Bronchus fibroblast of lung (primary cell): Measurements from ENCODE around the gene PCDHB1. TPM values are rescaled to one million over a fixed set of nuclear protein-coding genes. Genes with fewer than 3 reads are reported as not detected.

Source experiments
- total RNA-seq: library from RNA; depleted of rRNA; stranded (reverse); fragments of >200 nt; gene quantifications from 2 replicates; pipeline ENCODE4 v1.2.3, GENCODE V29; 2015

PCDHB1 gene, protein sequence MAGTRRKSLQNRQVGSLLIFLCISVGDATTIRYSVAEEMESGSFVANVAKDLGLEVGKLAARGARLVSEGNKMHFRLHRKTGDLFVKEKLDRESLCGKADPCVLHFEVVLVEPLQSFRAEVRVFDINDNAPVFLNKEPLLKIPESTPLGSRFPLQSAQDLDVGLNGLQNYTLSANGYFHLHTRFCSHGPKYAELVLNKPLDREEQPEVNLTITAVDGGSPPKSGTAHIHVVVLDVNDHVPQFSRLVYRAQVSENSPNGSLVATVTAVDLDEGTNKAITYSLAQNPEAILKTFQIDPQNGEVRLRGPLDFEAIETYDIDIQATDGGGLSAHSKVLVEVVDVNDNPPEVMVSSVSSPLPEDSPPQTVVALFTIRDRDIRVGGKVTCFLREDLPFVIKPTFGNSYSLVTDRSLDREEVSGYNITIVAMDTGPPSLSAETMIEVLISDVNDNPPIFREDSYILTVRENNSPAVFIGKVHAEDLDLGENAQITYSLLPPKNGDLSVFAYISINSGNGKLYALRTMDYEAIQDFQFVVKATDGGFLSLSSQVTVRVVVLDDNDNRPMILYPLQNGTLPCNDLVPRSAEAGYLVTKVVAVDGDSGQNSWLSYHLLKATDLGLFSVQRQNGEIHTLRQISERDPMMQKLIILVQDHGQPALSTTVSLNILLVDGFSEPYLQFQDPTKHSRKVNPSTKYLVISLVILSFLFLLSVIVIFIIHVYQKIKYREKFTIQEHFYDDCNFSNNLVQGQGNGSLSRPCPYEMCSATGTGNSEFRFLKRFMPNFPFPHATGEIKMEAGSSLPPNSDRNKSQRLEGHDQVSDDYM
- not detected in 2 replicates for total RNA-seq

DNA sequence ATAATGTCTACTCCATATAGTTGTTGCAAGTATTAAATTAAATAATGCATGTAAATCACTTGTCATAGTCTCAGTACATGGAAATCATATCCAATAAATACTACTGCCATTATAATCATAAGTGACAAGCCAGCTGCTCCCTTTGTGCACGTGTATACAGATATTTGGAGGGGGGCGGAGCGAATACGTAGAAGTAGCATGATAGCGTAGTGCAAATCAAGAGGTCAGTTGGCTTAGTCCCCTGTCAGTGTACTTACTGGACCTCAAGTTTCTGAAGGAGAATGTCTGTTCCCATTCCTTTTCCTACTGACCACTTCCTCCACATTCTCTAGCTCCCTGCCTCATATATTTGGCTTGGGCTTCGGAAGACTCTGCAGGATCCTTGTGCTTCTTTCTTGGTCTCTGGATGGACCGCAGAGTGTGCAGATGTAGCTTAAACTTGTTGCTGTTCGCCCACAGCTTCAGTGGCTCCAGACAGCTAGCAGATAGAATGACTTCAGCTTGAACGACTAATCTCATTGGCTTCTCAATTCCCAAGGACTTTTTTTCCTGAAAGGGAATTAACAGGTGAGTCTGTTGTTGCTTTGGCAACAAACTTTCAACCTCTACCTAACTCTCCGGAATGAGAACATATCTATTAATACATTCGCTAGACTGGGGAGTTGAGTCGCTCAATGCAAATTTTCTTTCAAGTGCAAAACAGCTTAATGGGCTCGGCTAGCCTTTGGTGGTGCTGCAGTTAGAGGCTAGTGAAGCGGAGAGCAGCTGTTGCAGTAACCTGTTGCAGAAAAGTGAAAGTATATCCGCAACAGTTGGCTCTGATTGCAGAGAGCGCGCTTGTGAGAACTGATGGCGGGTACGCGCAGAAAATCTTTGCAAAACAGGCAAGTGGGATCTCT is at the start of gene PCDHB1:
PCDHB1 (plus strand) TSS at position 753 of the 899 bp plus-strand sequence; CDS start at position 850, 97 bp downstream.

DNA sequence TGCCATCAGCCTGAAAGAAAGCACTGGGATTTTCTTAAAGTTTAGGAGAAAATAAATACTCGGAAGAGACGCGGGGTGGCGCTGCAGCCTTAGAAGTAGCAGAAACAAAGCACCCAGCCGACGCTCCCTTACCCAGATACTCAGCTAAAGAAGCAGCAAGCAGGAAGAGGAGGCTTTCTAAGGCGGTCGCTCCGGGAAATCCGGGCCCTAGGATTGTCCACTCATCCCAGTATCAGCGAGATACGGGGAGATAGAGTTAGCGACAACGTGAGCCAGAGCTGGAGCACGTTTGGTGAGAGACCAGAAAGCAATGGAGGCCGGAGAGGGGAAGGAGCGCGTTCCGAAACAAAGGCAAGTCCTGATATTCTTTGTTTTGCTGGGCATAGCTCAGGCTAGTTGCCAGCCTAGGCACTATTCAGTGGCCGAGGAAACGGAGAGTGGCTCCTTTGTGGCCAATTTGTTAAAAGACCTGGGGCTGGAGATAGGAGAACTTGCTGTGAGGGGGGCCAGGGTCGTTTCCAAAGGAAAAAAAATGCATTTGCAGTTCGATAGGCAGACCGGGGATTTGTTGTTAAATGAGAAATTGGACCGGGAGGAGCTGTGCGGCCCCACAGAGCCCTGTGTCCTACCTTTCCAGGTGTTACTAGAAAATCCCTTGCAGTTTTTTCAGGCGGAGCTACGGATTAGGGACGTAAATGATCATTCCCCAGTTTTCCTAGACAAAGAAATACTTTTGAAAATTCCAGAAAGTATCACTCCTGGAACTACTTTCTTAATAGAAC is 43.5 kb downstream of the PCDHB1 start, which contains the start of gene PCDHB2:
PCDHB2 (plus strand) TSS at position 135 of the 782 bp plus-strand sequence; CDS start at position 311, 176 bp downstream.

DNA sequence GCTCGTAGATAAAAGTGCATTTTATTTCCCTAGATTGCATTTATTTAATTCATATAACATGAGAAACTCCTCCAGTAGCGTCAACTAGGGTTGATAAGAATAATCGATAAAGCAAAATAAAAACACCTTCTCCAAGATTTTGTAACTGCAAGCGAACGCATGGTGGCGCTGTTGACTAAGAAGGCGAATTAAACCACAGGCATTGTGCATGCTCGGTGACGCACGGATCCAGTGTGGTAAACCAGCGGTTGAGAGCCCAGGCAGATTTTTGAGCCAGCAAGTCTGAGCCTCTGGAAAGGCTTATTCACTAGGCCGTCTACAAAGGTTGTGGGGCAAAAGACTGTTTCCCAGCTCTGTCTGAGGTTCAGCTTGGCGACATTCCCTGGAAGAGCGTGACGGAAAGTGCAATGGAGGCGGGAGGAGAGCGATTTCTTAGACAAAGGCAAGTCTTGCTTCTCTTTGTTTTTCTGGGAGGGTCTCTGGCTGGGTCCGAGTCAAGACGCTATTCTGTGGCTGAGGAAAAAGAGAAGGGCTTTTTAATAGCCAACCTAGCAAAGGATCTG is 49.1 kb downstream of the PCDHB1 start, which contains the start of gene PCDHB3:
PCDHB3 (plus strand) TSS at position 231 of the 563 bp plus-strand sequence; CDS start at position 408, 177 bp downstream.

Other genes starting within 250 kb of the PCDHB1 start
- under 0.01 TPM in 2 replicates for gene PCDHA4, start 244.3 kb upstream of the PCDHB1 start, total RNA-seq
- gene PCDHA5, start 229.8 kb upstream of the PCDHB1 start, total RNA-seq = not detected in 2 replicates
- 0.15 TPM in 1 of 2 replicates, not detected in the other for gene PCDHA6, start 223.4 kb upstream of the PCDHB1 start, total RNA-seq
- 0.15 TPM in 1 of 2 replicates, not detected in the other for gene PCDHA7, start 217.1 kb upstream of the PCDHB1 start, total RNA-seq
- gene PCDHA8, start 210.2 kb upstream of the PCDHB1 start, total RNA-seq = not detected in 2 replicates
- gene PCDHA9, start 203.0 kb upstream of the PCDHB1 start, total RNA-seq = not detected in 2 replicates
- gene PCDHA10, start 195.5 kb upstream of the PCDHB1 start, total RNA-seq = not detected in 2 replicates
- not detected in 2 replicates for gene PCDHA11, start 182.4 kb upstream of the PCDHB1 start, total RNA-seq
- gene PCDHA12, start 176.1 kb upstream of the PCDHB1 start, total RNA-seq = not detected in 2 replicates
- not detected in 2 replicates for gene PCDHA13, start 169.2 kb upstream of the PCDHB1 start, total RNA-seq
- gene PCDHAC1, start 125.1 kb upstream of the PCDHB1 start, total RNA-seq = not detected in 2 replicates
- gene PCDHAC2, start 84.9 kb upstream of the PCDHB1 start, total RNA-seq = not detected in 2 replicates
- 0.34 and 0.45 TPM in 2 replicates for gene PCDHB2, start 43.2 kb downstream of the PCDHB1 start, total RNA-seq
- 0.15 and 0.17 TPM in 2 replicates for gene PCDHB3, start 49.1 kb downstream of the PCDHB1 start, total RNA-seq
- not detected in 2 replicates for gene PCDHB4, start 70.4 kb downstream of the PCDHB1 start, total RNA-seq
- 0.84 and 0.89 TPM in 2 replicates for gene PCDHB5, start 83.8 kb downstream of the PCDHB1 start, total RNA-seq
- not detected in 2 replicates for gene PCDHB6, start 98.7 kb downstream of the PCDHB1 start, total RNA-seq
- 0.15 and 0.17 TPM in 2 replicates for gene PCDHB7, start 121.3 kb downstream of the PCDHB1 start, total RNA-seq
- gene PCDHB8, start 126.4 kb downstream of the PCDHB1 start, total RNA-seq = not detected in 2 replicates
- under 0.01 TPM in 1 of 2 replicates, not detected in the other for gene PCDHB16, start 131.0 kb downstream of the PCDHB1 start, total RNA-seq
- gene PCDHB9, start 135.8 kb downstream of the PCDHB1 start, total RNA-seq = not detected in 2 replicates
- under 0.01 and 0.15 TPM in 2 replicates for gene PCDHB10, start 141.0 kb downstream of the PCDHB1 start, total RNA-seq
- gene PCDHB11, start 148.3 kb downstream of the PCDHB1 start, total RNA-seq = under 0.01 TPM in 2 replicates
- gene PCDHB12, start 157.3 kb downstream of the PCDHB1 start, total RNA-seq = not detected in 2 replicates
- under 0.01 TPM in 2 replicates for gene PCDHB13, start 162.5 kb downstream of the PCDHB1 start, total RNA-seq
- under 0.01 TPM in 1 of 2 replicates, not detected in the other for gene PCDHB14, start 172.0 kb downstream of the PCDHB1 start, total RNA-seq
- gene PCDHB15, start 194.0 kb downstream of the PCDHB1 start, total RNA-seq = 0.15 and 0.17 TPM in 2 replicates